ENCODE results near the gene VAT1.

- TF ChIP-seq CTCF (conservative IDR thresholded peaks at IDR 0.05 in 1 of 2, IDR thresholded peaks at IDR 0.05 in 1 of 2; ENCODE audit: extremely low read depth in 1 of 2, insufficient read depth in 1 of 2, low read depth in 1 of 2, low read length in 2 of 2) (no peak), EZH2 (IDR thresholded peaks at IDR 0.05; ENCODE audit: borderline replicate concordance, low read length) (no peak)
Observed at GRCh38 chr17:43010667-43011308, 11.4 kb downstream of the VAT1 start.
